HCT116 (cell line): ENCODE results near the gene RFX8. TPM values are rescaled to one million over a fixed set of nuclear protein-coding genes. Genes with fewer than 3 reads are reported as not detected.

ENCODE experiments used
- ATAC-seq: fragments of 200-7000 bp; cut with Tn5 transposase; 2 replicates; pipeline ENCODE4 v1.9.1; 2020; ENCODE audit warnings: mild to moderate bottlenecking, moderate library complexity
- BruUV-seq: library from RNA; stranded (reverse); fragments of 400-500 nt; replicated peaks from 2 replicates; lab custom pipeline; 2021; lab: Mats Ljungman, UMichigan
- CTCF ChIA-PET: fragments of 300-600 bp; sonication (Branson Sonifier 250); formaldehyde crosslinking; loops from one replicate; lab custom pipeline; 2021; ENCODE audit warnings: antibody characterized with exemption; lab: Charles Lee
- POLR2A ChIA-PET: fragments of 300-600, 350-600 bp; sonication (Branson Sonifier 250); formaldehyde crosslinking; loops from one replicate; lab custom pipeline; 2021; ENCODE audit warnings: antibody characterized with exemption; lab: Charles Lee
- RAD21 ChIA-PET, 2 experiments: fragments of 300-600 bp; sonication (Branson Sonifier 250); formaldehyde crosslinking; loops; one replicate each; lab custom pipeline; 2023; ENCODE audit warnings: low total read pairs in 2 of 2; ENCODE audit not compliant: uncharacterized antibody in 2 of 2, unreplicated experiment in 2 of 2, low non-redundant PET in 1 of 2; lab: Charles Lee
- DNase-seq: peaks from one replicate; pipeline ENCODE4 v3.0.0-alpha.2; 2010; ENCODE audit warnings: low read depth, low spot score
- H2AFZ ChIP-seq: fragments of 200-600 bp; shearing (Covaris generic), sonication (generic); 2 replicates; pipeline ENCODE4 v1.6.1; 2017; ENCODE audit warnings: low read depth, mixed run types, mixed read lengths, antibody characterized with exemption, low read length; ENCODE audit not compliant: poor library complexity, severe bottlenecking
- H3K27ac ChIP-seq: 2 replicates; pipeline ENCODE4 v1.5.1; 2012; ENCODE audit warnings: low read depth, low read length
- H3K27me3 ChIP-seq: fragments of 200-600 bp; sonication (generic); 2 replicates; pipeline ENCODE4 v1.6.1; 2016; ENCODE audit warnings: mixed run types, low read length, mixed read lengths; ENCODE audit not compliant: insufficient read depth
- H3K36me3 ChIP-seq, 2 experiments: fragments of 200-500 bp in 1 of 2; fragments of 200-600 bp in 1 of 2; sonication (Bioruptor generic) in 1 of 2; sonication (generic) in 1 of 2; 2 replicates each; pipeline versions ENCODE4 v1.5.1 to v1.6.1; 2014 to 2016; ENCODE audit warnings: low read length in 2 of 2, inconsistent platforms in 1 of 2, mixed read lengths in 1 of 2, mixed run types in 1 of 2; ENCODE audit not compliant: insufficient read depth in 2 of 2, control insufficient read depth in 1 of 2
- H3K4me1 ChIP-seq, 2 experiments: fragments of 200-600 bp in 1 of 2; sonication (generic) in 1 of 2; 2 replicates each; pipeline versions ENCODE4 v1.5.1 to v1.6.1; 2012 to 2017; ENCODE audit warnings: low read length in 2 of 2, inconsistent platforms in 1 of 2, mild to moderate bottlenecking in 1 of 2, mixed read lengths in 1 of 2, mixed run types in 1 of 2, moderate library complexity in 1 of 2; ENCODE audit not compliant: insufficient read depth in 2 of 2, control insufficient read depth in 1 of 2
- H3K4me2 ChIP-seq: fragments of 200-600 bp; sonication (generic); 2 replicates; pipeline ENCODE4 v1.6.1; 2017; ENCODE audit warnings: mixed run types, low read length, mixed read lengths
- H3K4me3 ChIP-seq, 2 experiments: fragments of 200-600 bp in 1 of 2; sonication (generic) in 1 of 2; replicated peaks in 1 of 2; 2 replicates each; pipeline ENCODE4 v1.5.1; 2011 to 2016; ENCODE audit warnings: low read length in 2 of 2, control low read depth in 1 of 2, low read depth in 1 of 2, mild to moderate bottlenecking in 1 of 2, mixed read lengths in 1 of 2, mixed run types in 1 of 2
- H3K79me2 ChIP-seq: fragments of 200-600 bp; sonication (generic); 2 replicates; pipeline ENCODE4 v1.6.1; 2017; ENCODE audit warnings: mild to moderate bottlenecking, mixed run types, low read length, moderate library complexity, mixed read lengths; ENCODE audit not compliant: insufficient read depth
- H3K9ac ChIP-seq: fragments of 200-600 bp; sonication (generic); 2 replicates; pipeline ENCODE4 v1.6.1; 2016; ENCODE audit warnings: low read length, mixed read lengths
- H3K9me2 ChIP-seq: fragments of 200-600 bp; sonication (generic), shearing (Covaris generic); 2 replicates; pipeline ENCODE4 v1.6.1; 2017; ENCODE audit warnings: mixed run types, mild to moderate bottlenecking, moderate library complexity; ENCODE audit not compliant: insufficient read depth
- H3K9me3 ChIP-seq, 2 experiments: fragments of 200-500 bp in 1 of 2; fragments of 200-600 bp in 1 of 2; sonication (Bioruptor generic) in 1 of 2; sonication (generic) in 1 of 2; 2 replicates each; pipeline ENCODE4 v1.6.1; 2014 to 2017; ENCODE audit warnings: low read length in 2 of 2, mixed read lengths in 2 of 2, inconsistent platforms in 1 of 2, low read depth in 1 of 2, mild to moderate bottlenecking in 1 of 2, mixed run types in 1 of 2, moderate library complexity in 1 of 2; ENCODE audit not compliant: control insufficient read depth in 1 of 2, insufficient read depth in 1 of 2
- H4K20me1 ChIP-seq: fragments of 200-600 bp; sonication (generic), shearing (Covaris generic); 2 replicates; pipeline ENCODE4 v1.6.1; 2017; ENCODE audit warnings: mixed run types, mild to moderate bottlenecking, moderate library complexity; ENCODE audit not compliant: insufficient read depth
- ATF3 ChIP-seq: IDR thresholded peaks from 2 replicates; pipeline ENCODE4 v1.6.1; 2012
- CBX3 ChIP-seq: IDR thresholded peaks from 2 replicates; pipeline ENCODE4 v1.6.1; 2012; ENCODE audit warnings: low read depth
- CEBPB ChIP-seq: IDR thresholded peaks from 2 replicates; pipeline ENCODE4 v1.6.1; 2012; ENCODE audit warnings: low read depth
- EGR1 ChIP-seq: IDR thresholded peaks from 2 replicates; pipeline ENCODE4 v1.6.1; 2012; ENCODE audit warnings: low read depth
- ELF1 ChIP-seq: IDR thresholded peaks from 2 replicates; pipeline ENCODE4 v1.6.1; 2012; ENCODE audit warnings: low read depth, borderline replicate concordance
- EZH2 ChIP-seq: fragments of 200-600 bp; sonication (generic); IDR thresholded peaks from 2 replicates; pipeline ENCODE4 v1.6.1; 2017; ENCODE audit warnings: antibody characterized with exemption, mixed run types
- EZH2phosphoT487 ChIP-seq: fragments of 200-600 bp; IDR thresholded peaks from 2 replicates; pipeline ENCODE4 v1.6.1; 2018; ENCODE audit warnings: antibody characterized with exemption, borderline replicate concordance
- FOSL1 ChIP-seq: IDR thresholded peaks from 2 replicates; pipeline ENCODE4 v1.6.1; 2012; ENCODE audit warnings: low read depth
- JUND ChIP-seq: IDR thresholded peaks from 2 replicates; pipeline ENCODE4 v1.6.1; 2012
- MAX ChIP-seq: IDR thresholded peaks from 2 replicates; pipeline ENCODE4 v1.6.1; 2012
- POLR2A ChIP-seq: IDR thresholded peaks from 2 replicates; pipeline ENCODE4 v1.7.0; 2011; ENCODE audit warnings: borderline replicate concordance; ENCODE audit not compliant: insufficient read depth, insufficient read length; ENCODE audit errors: extremely low read depth
- SIN3A ChIP-seq: IDR thresholded peaks from 2 replicates; pipeline ENCODE4 v1.6.1; 2012; ENCODE audit warnings: low read depth
- SP1 ChIP-seq: IDR thresholded peaks from 2 replicates; pipeline ENCODE4 v1.6.1; 2012; ENCODE audit warnings: low read depth
- SRF ChIP-seq: IDR thresholded peaks from 2 replicates; pipeline ENCODE4 v1.6.1; 2012; ENCODE audit warnings: low read depth
- YY1 ChIP-seq: IDR thresholded peaks from 2 replicates; pipeline ENCODE4 v1.6.1; 2011; ENCODE audit warnings: low read length, low read depth, moderate library complexity, mild to moderate bottlenecking; ENCODE audit not compliant: insufficient replicate concordance; ENCODE audit errors: extremely low read depth
- ZFX ChIP-seq: fragments of 450-650 bp; IDR thresholded peaks from 2 replicates; pipeline ENCODE4 v1.6.1; 2017
- intact Hi-C: fragments of 100-400 bp; cut with micrococcal nuclease; formaldehyde crosslinking; loops from 2 replicates; pipeline ENCODE4 v1.10.0; 2022
- total RNA-seq: library from RNA; stranded (reverse); gene quantifications from one replicate; pipeline ENCODE4 v1.2.1, GENCODE V29; 2021; ENCODE audit not compliant: unreplicated experiment
- TF ChIP-seq, protein P1 (sequence below): IDR thresholded peaks from 2 replicates; pipeline ENCODE4 v1.6.1; 2011; ENCODE audit warnings: mild to moderate bottlenecking, low read length, moderate library complexity; ENCODE audit not compliant: insufficient replicate concordance; ENCODE audit errors: extremely low read depth
- TF ChIP-seq, protein P2 (sequence below): IDR thresholded peaks from 2 replicates; pipeline ENCODE4 v1.6.1; 2012; ENCODE audit warnings: low read depth

Gene RFX8
- total RNA-seq, 1 experiment from 2014 or later: not detected

- Histone ChIP-seq H3K27ac (no peak overlapping the region), H3K9ac (no peak overlapping the region), H3K4me2 (no peak overlapping the region), H3K79me2 (no peaks in the 10 kb centered on the region), H3K9me3 (no peaks in the 10 kb centered on the region), H3K4me3 (no peak overlapping the region), H3K4me1 (no peaks in the 10 kb centered on the region), H3K9me2 (no peaks in the 10 kb centered on the region), H3K36me3 (no peaks in the 10 kb centered on the region), H3K27me3 (no peaks in the 10 kb centered on the region), H2AFZ (no peak overlapping the region), H4K20me1 (no peaks in the 10 kb centered on the region)
- no peak for ATAC-seq
- ChIA-PET CTCF (no interaction called here), RAD21 (no interaction called here), POLR2A (no interaction called here)
- no peak for TF ChIP-seq MAX
- no peak for TF ChIP-seq SIN3A
- no peak for TF ChIP-seq POLR2A
- TF ChIP-seq, protein P1, sequence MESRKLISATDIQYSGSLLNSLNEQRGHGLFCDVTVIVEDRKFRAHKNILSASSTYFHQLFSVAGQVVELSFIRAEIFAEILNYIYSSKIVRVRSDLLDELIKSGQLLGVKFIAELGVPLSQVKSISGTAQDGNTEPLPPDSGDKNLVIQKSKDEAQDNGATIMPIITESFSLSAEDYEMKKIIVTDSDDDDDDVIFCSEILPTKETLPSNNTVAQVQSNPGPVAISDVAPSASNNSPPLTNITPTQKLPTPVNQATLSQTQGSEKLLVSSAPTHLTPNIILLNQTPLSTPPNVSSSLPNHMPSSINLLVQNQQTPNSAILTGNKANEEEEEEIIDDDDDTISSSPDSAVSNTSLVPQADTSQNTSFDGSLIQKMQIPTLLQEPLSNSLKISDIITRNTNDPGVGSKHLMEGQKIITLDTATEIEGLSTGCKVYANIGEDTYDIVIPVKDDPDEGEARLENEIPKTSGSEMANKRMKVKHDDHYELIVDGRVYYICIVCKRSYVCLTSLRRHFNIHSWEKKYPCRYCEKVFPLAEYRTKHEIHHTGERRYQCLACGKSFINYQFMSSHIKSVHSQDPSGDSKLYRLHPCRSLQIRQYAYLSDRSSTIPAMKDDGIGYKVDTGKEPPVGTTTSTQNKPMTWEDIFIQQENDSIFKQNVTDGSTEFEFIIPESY: no peak
- no peak for TF ChIP-seq ATF3
- no peak for TF ChIP-seq FOSL1
- no peak for TF ChIP-seq EZH2
- TF ChIP-seq, protein P2, sequence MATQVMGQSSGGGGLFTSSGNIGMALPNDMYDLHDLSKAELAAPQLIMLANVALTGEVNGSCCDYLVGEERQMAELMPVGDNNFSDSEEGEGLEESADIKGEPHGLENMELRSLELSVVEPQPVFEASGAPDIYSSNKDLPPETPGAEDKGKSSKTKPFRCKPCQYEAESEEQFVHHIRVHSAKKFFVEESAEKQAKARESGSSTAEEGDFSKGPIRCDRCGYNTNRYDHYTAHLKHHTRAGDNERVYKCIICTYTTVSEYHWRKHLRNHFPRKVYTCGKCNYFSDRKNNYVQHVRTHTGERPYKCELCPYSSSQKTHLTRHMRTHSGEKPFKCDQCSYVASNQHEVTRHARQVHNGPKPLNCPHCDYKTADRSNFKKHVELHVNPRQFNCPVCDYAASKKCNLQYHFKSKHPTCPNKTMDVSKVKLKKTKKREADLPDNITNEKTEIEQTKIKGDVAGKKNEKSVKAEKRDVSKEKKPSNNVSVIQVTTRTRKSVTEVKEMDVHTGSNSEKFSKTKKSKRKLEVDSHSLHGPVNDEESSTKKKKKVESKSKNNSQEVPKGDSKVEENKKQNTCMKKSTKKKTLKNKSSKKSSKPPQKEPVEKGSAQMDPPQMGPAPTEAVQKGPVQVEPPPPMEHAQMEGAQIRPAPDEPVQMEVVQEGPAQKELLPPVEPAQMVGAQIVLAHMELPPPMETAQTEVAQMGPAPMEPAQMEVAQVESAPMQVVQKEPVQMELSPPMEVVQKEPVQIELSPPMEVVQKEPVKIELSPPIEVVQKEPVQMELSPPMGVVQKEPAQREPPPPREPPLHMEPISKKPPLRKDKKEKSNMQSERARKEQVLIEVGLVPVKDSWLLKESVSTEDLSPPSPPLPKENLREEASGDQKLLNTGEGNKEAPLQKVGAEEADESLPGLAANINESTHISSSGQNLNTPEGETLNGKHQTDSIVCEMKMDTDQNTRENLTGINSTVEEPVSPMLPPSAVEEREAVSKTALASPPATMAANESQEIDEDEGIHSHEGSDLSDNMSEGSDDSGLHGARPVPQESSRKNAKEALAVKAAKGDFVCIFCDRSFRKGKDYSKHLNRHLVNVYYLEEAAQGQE: no peak
- TF ChIP-seq EGR1: no peak
- no peak for TF ChIP-seq SP1
- TF ChIP-seq ELF1: no peak
- TF ChIP-seq SRF: no peak
- TF ChIP-seq EZH2phosphoT487: no peak
- no peak for TF ChIP-seq JUND
- TF ChIP-seq CBX3: no peak
- no peak for TF ChIP-seq CEBPB
- TF ChIP-seq ZFX: no peak
- TF ChIP-seq YY1: no peak
- no peak for DNase-seq
- BruUV-seq: no TSS peak
- intact Hi-C loops: no loop called here
Observed at GRCh38 chr2:101496279-101496678, 21.4 kb upstream of the RFX8 start.
